DMS153 (cell line): ENCODE results near the gene RABL6.
A peak's percentile ranks its signal among the peaks of the same experiment; 100 is the strongest.
"Not testable (repeated sequence)": the region's sequence is repeated elsewhere in the genome, so short reads cannot be mapped to it uniquely, and the experiment has no call there.

Source experiments
- DNase-seq: peaks from one replicate; lab custom pipeline; 2025; lab: John Stamatoyannopoulos, UW

RABL6 gene

DNA sequence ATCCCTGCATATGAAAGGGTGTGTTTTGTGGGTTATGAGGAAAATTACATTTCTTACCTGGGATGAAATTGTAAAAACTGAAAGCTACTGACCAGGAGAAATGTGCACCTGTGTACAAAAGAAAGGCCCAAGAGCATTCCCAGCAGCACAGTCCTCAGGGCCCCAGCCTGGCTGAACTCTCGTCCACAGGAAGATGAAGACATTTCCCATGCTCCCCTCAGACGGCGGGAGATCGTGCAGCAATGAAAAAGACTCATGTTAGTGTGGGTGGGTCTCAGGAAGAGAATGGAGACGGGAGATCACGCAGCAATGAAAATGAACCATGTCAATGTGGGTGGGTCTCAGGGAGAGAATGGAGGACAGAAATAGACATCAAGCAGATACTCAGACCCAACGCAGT is 30.8 kb upstream of the RABL6 start:
- DNase-seq, result no peak

DNA sequence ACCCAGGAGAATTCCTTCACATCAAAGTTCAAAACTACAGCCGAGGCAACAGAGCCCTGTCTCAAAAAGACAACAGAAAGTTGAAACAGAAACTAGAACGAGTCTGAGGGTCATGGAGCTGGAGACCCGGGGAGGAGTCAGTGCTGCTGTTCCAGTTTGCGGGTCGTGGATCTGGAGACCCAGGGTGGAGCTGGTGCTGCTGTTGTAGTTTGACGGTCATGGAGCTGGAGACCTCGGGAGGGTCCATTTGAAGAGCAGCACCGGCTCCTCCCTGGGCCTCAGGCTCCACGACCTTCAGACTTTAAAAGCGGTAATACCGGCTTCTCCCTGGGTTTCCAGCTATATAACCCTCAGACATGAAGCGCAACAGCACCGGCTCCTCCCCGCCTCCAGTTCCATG is 30.4 kb upstream of the RABL6 start:
- no peak for DNase-seq

GRCh38 chr9:136779808-136780207 is 27.9 kb upstream of the RABL6 start:
- DNase-seq, result no peak

GRCh38 chr9:136782452-136782851 is 25.3 kb upstream of the RABL6 start:
- no peak for DNase-seq

DNA sequence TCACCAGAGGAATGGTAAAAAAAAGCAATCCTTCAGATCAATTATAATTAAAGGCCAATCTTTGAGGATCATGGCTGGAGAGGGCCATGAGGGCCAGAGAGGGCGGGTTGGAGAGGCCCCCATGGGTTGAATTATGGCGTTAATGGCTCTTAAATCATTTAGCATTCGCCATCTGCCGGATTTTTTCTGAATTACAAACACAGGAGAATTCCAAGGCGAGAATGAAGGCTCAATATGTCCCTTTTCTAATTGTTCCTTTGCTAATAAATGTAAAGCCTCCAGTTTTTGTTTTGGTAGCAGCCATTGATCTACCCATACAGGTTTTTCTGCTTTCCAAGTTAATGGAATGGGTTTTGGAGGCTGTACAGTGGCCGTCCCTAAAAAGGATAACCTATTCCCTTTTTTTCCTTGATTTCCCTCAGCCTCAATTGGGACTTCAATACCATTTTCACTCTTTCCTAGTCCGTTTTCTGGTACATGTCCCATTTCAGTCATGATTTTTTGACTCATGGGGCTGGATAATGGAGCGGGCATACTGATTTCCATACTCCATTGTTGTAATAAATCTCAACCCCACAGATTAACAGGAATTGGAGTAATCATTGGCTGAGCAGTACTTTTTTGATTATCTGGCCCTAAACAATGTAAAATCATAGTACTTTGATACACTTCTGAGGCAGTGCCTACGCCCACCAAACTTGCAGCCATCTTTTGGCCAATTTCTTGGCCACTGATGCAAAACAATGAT is 23.3 kb upstream of the RABL6 start:
- DNase-seq, result no peak

DNA sequence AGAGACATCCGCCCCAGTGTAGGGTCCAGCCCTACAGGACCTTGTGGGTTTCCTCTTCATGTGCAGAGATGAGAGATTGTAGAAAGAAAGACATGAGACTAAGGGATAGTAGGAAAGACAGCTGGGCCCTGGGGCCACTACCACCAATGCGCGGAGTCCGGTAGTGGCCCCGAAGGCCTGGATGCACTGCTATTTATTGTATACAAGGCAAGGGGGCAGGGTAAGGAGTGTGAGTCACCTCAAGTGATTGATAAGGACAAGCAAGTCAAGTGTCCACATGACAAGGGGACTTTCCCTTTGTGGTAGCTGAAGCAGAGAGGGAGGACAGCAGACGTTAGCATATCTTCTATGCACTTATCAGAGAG is 22.8 kb upstream of the RABL6 start:
- no peak for DNase-seq

DNA sequence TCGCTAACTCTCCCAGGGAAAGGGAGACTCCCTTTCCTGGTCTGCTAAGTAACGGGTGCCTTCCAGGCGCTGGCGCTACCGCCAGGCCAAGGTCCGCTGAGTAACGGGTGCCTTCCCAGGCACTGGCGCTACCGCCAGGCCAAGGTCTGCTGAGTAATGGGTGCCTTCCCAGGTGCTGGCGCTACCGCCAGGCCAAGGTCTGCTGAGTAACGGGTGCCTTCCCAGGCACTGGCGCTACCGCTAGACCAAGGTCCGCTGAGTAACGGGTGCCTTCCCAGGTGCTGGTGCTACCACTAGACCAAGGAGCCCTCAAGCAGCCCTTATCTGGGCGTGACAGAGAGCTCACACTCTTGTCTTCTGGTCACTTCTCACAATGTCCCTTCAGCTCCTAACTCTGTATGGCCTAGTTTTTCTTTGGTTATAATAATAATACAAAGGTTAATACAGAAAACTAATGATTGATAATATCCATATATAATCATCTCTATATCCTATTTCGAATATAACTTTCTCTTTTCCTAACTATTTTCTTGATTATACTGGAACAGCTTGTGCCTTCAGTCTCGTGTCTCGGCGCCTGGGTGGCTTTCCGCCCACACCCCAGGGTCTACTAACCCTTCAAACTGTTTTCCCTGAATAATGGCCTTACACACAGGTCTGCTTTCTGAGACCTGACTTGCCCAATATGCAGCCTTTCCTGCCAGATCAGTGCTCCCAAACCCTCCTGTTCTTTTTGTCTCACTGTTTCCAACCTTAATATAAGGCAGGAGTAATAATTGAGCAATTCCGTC is 22.0 kb upstream of the RABL6 start:
- DNase-seq, result not testable (repeated sequence)

GRCh38 chr9:136786451-136786850 is 21.3 kb upstream of the RABL6 start:
- no peak for DNase-seq

DNA sequence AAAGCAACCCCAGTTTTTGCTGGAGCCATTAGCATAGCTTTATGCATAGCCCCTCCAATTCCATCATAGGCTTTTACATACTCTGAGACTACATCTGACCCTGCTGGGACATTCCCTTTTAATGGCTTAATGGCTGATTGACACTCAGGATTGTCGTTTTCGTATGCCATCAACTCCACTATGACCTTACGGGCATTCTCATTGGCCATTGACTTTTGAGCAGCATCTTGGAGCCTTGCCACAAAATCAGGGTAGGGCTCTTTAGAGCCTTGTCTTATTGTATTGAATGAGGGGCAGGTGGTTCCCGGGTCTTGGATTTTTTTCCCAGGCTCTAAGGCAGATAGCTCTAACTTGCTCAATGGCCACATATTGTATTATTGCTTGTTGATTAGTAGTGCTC is 20.8 kb upstream of the RABL6 start:
- not testable (repeated sequence) for DNase-seq

DNA sequence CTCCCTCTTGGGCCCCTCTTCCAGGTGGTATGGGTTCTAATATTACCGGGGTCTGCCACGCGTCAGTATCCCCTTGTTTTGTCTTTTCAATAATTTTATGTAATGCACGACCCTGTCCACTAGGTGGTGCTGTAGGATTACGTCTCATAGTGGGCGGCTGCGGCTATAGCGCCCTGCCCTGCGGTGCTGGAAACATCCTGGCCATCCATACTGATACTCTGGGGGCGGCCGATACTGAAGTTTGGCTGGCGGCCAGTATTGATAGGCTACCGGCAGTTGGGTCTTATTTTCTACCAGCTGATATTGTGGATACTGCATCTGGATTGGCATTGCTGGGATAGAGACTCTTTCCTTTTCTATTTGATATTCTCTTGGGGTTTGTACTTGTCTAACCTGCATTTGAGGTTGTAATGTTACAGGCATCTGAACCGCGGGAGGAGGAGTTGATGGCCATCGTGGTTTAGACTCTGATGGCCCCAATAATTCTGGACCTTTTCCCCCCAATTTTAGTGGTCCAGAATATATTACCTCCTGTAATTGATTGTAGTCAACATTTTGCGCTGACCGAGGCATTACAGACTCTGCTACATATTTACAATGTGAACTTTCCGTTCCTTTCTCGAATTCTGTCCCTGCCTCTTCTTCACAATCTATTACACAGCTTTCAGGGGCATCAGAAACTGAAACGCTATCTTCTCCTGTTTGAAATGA is 19.9 kb upstream of the RABL6 start:
- no peak for DNase-seq

DNA sequence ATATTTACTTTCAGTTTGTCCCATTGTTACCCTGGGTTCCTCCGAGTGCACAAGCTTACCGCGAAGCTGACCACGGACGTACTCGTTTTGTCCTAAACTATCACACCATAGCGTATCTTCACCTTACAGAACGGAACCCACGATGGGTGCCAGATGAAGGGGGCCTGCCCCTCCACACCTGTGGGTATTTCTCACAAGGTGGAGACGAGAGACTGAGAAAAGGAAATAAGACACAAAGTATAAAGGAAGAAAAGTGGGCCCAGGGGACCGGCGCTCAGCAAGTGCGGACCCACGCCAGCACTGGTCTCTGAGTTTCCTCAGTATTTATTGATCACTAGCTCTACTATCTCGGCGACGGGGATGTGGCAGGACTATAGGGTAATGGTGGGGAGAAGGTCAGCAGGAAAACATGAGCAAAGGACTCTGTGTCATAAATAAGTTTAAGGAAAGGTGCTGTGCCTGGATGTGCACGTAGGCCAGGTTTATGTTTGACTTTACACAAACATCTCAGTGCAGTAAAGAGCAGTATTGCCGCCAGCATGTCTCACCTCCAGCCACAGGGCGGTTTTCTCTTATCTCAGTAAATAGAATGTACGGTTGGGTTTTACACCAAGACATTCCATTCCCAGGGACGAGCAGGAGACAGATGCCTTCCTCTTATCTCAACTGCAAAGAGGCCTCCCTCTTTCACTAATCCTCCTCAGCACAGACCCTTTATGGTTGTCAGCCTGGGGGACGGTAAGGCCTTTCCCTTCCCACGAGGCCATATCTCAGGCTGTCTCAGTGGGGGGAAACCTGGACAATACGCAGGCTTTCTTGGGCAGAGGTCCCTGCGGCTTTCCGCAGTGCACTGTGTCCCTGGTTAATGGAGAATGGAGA is 18.9 kb upstream of the RABL6 start:
- not testable (repeated sequence) for DNase-seq

GRCh38 chr9:136789523-136789937 is 18.2 kb upstream of the RABL6 start:
- DNase-seq, result no peak

- DNase-seq, result peak; percentile 98
Observed at GRCh38 chr9:136790640-136791515, 16.9 kb upstream of the RABL6 start, which contains the start of gene TMEM141. Gene TMEM141 (plus strand): TSS chr9:136791344. CDS start chr9:136791371, 27 bp downstream.

DNA sequence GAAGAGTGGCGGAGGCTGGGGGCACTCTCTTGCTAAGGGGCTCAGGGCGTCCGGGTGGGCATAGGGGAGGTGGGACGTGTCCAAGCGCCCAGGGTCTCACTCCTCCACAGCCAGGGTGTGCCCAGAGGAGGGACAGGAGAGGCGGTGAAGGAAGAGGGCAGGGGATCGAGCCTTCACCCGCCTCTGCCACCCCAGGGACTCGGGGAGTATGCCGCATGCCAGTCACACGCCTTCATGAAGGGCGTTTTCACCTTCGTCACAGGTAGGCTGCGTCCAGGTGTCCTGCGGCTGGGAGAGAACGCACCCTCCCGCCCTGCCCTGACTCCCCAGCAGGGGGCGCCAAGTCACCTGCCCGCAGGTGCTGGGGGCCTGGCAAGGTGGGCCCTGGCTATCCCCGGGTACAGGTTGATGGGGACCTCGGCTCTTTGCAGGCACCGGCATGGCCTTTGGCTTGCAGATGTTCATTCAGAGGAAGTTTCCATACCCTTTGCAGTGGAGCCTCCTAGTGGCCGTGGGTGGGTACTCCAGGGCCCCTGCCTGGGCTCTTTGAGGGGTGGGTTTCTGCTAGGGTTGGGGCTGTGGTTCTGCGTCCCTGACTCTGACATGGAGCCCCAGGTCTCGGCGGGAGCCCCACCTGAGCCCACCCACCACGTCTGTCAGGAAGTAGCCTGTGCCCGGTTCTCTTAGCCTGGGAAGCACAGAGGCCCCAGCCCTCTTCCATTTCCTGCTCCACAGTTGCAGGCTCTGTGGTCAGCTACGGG is 16.1 kb upstream of the RABL6 start:
- DNase-seq, result peak; percentile 62

- no peak for DNase-seq
Observed at GRCh38 chr9:136792321-136793085, 15.2 kb upstream of the RABL6 start.

- no peak for DNase-seq
Observed at GRCh38 chr9:136793086-136793946, 14.4 kb upstream of the RABL6 start.

DNA sequence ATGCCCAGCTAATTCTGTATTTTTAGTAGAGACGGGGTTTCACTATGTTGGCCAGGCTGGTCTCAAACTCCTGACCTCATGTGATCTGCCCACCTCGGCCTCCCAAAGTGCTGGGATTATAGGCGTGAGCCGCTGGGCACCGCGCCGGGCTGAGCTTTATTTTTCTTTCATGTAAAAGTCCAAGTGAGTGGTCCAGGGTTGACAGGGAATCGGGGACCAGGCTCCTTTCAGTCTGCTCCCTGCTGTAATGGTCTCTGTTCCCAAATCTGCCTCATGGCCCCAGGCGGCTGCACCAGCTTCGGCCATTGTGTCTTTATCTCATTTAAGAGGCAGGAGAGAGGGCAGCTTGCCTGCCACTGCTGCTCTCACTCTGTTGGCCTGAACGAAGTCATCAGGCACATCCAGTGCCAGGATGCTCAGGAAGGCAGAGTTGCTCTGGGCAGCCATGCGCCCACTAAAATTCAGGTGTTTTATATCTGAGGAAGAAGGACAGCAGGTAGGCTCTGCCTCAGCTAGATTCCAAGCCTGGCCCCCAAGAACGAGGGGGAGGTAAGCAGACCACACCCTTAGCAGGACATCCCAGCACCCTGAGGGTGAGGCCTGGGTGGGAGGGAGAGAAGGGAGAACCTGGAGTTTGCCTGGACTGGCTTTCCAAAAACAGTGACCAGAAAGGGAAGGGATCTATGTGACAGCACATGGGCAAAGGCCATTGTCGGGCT is 13.3 kb upstream of the RABL6 start:
- DNase-seq, result no peak

- no peak for DNase-seq
Observed at GRCh38 chr9:136795000-136795348, 12.8 kb upstream of the RABL6 start.
